Measurements from ENCODE around the gene RTN4RL1. TPM values are rescaled to one million over a fixed set of nuclear protein-coding genes. Genes with fewer than 3 reads are reported as not detected.

Gene RTN4RL1
- total RNA-seq, 1 donor from 2014 or later: not detected

DNA sequence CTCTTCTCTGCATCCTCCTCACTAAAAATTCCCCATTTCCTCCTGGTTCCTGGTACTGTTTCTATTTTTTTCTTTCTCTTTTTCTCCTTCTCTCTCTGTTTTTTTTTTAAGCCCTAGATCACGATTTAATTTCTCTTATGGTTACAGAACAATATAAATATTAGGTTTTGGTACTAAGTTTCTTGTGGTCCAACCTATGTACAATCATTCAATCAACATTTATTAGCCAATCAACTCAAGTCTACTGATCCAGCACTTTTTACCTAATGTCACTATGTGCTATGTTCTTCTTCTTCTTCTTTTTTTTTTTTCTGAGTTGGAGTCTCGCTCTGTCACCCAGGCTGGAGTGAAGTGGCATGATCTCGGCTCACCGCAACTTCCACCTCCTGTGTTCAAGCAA is 12.6 kb downstream of the RTN4RL1 start:
- CTCF ChIA-PET: no interaction called here
- intact Hi-C loops (cut with micrococcal nuclease): no loop called here
- DNase-seq (no peak), ATAC-seq (ENCODE audit: low read depth) (no peak)
- POLR2A ChIA-PET: no interaction called here
- Mint-ChIP-seq H3K4me3 (no peak overlapping the region), H3K4me1 (no peaks in the 10 kb centered on the region), H3K27ac (no peak overlapping the region), H3K9me3 (no peaks in the 10 kb centered on the region), H3K36me3 (ENCODE audit: low read depth) (no peaks in the 10 kb centered on the region), H3K27me3 (peaks cover 28% of the 10 kb centered on the region)
- TF ChIP-seq, protein P1, sequence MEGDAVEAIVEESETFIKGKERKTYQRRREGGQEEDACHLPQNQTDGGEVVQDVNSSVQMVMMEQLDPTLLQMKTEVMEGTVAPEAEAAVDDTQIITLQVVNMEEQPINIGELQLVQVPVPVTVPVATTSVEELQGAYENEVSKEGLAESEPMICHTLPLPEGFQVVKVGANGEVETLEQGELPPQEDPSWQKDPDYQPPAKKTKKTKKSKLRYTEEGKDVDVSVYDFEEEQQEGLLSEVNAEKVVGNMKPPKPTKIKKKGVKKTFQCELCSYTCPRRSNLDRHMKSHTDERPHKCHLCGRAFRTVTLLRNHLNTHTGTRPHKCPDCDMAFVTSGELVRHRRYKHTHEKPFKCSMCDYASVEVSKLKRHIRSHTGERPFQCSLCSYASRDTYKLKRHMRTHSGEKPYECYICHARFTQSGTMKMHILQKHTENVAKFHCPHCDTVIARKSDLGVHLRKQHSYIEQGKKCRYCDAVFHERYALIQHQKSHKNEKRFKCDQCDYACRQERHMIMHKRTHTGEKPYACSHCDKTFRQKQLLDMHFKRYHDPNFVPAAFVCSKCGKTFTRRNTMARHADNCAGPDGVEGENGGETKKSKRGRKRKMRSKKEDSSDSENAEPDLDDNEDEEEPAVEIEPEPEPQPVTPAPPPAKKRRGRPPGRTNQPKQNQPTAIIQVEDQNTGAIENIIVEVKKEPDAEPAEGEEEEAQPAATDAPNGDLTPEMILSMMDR (IDR thresholded peaks at IDR 0.05): no peak

DNA sequence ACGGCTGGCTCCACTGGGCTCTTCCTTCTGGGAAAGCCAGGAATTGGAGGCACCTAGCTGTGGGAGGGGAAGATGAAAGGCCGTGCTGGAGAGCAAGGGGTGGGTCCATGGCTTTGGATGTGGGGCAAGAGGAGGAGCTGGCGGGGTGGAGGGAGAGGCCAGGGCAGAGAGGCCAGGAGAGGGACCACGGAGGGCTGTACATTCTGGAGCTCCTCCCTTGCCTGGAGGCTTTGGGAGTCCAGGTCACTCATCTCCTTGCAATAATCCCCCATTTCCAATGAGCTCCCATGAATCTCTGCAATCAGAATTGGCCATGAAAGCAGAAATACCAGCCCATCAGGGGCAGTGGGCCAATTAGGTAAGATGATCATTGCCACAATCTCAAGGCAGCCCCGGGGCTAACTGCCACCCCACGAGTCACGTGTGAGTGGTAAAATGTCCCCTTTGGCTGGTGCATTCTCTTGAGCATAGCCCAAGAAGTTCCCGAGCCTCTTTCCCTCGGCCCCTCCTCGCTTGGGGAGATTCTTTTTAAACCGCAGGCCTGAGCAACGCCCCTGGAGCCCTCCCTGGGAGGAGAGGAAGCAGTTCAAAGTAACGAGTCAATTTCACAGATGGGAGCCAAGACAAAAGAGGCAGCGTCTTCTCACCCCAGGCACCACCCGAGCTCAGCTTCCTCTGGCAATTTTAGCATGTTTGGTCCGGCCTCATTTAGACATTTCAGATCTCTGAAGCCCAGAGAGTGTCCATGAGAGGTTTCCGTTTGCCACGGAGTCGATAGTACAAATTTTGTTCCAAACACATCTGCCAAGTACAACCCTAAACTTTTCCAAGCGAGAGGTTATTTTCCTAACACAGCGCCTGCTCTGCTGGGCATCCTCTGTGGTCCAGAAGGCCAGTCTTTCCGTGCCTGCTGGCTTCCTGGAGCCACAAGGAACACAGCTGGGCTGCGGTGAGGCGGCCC is 13.4 kb downstream of the RTN4RL1 start:
- no peaks in the 10 kb centered on the region for H3K4me1 Mint-ChIP-seq
- CTCF ChIA-PET: no interaction called here
- H3K36me3 Mint-ChIP-seq (ENCODE audit: low read depth): no peaks in the 10 kb centered on the region
- no peak overlapping the region for H3K27ac Mint-ChIP-seq
- no peak overlapping the region for H3K4me3 Mint-ChIP-seq
- TF ChIP-seq, protein P1 (IDR thresholded peaks at IDR 0.05): no peak
- intact Hi-C loops (cut with micrococcal nuclease): no loop called here
- peaks cover 30% of the 10 kb centered on the region for H3K27me3 Mint-ChIP-seq
- POLR2A ChIA-PET: no interaction called here
- DNase-seq (no peak), ATAC-seq (ENCODE audit: low read depth) (no peak)
- no peaks in the 10 kb centered on the region for H3K9me3 Mint-ChIP-seq

DNA sequence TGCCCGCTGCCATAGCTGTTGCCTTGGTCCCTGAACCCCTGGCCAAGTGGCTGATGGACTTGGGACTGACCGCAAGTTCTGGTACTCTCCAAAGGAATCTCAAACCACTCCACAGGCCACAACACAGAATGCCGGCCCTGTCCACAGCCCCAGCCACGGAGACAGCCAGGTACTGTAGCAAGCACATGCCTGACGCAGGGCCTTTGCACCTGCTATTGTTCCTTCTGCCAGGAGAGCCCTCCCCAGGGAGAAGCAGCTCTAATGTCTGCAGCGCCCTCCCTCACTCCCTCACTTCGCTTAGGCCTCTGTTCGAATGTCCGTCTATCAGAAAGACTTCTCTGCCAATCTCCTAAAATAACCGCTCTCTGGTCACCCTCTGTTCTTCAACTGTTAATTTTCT is 15.4 kb downstream of the RTN4RL1 start:
- Mint-ChIP-seq H3K9me3 (no peaks in the 10 kb centered on the region), H3K27ac (no peak overlapping the region), H3K36me3 (ENCODE audit: low read depth) (no peaks in the 10 kb centered on the region), H3K27me3 (peaks cover 20% of the 10 kb centered on the region), H3K4me3 (no peak overlapping the region), H3K4me1 (no peaks in the 10 kb centered on the region)
- ChIA-PET POLR2A (no interaction called here), CTCF (no interaction called here)
- no peak for DNase-seq
- intact Hi-C loops (cut with micrococcal nuclease): no loop called here
- ATAC-seq (ENCODE audit: low read depth): no peak
- TF ChIP-seq, protein P1 (IDR thresholded peaks at IDR 0.05): no peak

DNA sequence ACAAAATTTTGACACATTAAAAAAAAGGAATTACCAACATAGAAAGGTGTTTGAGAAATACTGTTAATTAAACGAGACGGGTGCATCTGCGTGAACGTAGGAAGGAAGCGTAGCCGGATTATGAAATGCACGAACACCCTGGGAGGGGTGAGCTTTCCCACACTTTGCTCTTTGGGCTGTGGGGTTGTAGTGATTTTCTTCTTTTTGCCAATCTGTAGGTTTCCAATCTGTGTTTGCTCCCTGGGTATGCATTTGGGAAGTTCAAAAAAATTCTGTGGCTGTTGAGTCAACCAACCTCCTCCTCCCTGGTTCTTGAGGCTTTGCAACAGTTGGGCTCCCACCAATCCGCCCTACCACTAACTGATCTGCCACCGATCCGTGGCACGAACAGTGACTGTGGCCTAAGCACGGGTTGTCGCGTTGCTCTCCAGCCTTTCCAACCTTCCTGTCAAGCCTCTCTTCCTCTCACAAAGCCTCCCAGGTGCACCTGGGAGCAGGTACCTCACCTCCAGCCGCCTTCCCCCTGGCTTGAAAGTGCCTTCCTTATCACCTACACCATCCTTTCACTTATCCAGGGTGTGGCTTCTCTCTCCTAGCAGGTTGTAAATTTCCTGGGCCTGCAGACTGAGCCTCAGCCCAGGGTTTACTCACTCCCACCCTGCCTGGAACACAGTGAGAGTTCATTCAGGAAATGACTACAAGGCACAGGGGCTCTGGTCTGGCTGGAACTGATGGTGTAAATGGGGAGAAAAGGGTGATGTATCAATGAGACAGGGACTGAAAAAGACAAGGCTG is 16.6 kb downstream of the RTN4RL1 start:
- Mint-ChIP-seq H3K9me3 (no peaks in the 10 kb centered on the region), H3K27ac (no peak overlapping the region), H3K4me3 (no peak overlapping the region), H3K36me3 (ENCODE audit: low read depth) (no peaks in the 10 kb centered on the region), H3K4me1 (no peaks in the 10 kb centered on the region), H3K27me3 (peaks cover 12% of the 10 kb centered on the region)
- ATAC-seq (ENCODE audit: low read depth) (no peak), DNase-seq (no peak)
- TF ChIP-seq, protein P1 (IDR thresholded peaks at IDR 0.05): no peak
- ChIA-PET CTCF (no interaction called here), POLR2A (no interaction called here)
- intact Hi-C loops (cut with micrococcal nuclease): no loop called here

DNA sequence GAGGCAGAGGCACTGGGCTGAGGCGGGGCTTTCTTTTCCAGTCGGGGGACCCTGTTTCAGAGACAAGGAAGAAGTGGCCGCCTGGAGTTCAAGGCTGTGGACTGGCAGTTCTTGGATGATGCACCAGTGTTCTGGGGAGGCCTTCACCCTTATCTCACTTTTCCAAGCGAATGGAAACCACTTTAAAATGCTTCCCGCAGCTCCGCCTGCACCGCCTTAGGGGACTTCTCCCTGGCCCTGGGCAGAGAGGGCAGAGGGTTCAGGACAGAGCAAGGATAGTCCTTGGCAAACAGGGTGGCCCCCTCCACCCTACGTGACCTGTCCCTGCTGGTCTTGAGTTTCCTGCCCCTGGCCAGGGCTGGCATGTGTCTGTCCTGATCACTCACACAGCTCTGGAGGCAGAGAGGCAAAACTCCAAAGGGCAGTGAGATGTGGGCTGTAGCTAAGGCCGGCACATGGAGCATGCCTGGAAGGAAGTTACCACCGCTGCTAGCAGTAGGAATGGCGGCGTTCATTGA is 20.6 kb downstream of the RTN4RL1 start:
- CTCF ChIA-PET: no interaction called here
- TF ChIP-seq, protein P1 (IDR thresholded peaks at IDR 0.05): no peak
- intact Hi-C loops (cut with micrococcal nuclease): no loop called here

More for the DNA sequence above, 20.6 kb downstream of the RTN4RL1 start:
- DNase-seq (no peak), ATAC-seq (ENCODE audit: low read depth) (no peak)
- H3K36me3 Mint-ChIP-seq (ENCODE audit: low read depth): no peaks in the 10 kb centered on the region
- H3K27ac Mint-ChIP-seq: no peak overlapping the region
- H3K27me3 Mint-ChIP-seq: peaks cover 12% of the 10 kb centered on the region
- no peak overlapping the region for H3K4me3 Mint-ChIP-seq
- H3K4me1 Mint-ChIP-seq: no peaks in the 10 kb centered on the region
- POLR2A ChIA-PET: no interaction called here
- no peaks in the 10 kb centered on the region for H3K9me3 Mint-ChIP-seq

All from activated B cell treated with CpG ODN at 0.5 μM for 24 hours (primary cell).